B cell (primary cell): Measurements from ENCODE around the gene SLC26A1. TPM values are rescaled to one million over a fixed set of nuclear protein-coding genes. Genes with fewer than 3 reads are reported as not detected.

Source experiments
- ATAC-seq: fragments of 200-7000 bp; cut with Tn5 transposase; one replicate; pipeline ENCODE4 v1.10.0; 2021; ENCODE audit warnings: low read depth, mild to moderate bottlenecking, moderate number of reproducible peaks, moderate library complexity
- CTCF ChIA-PET: fragments of 350-600 bp; sonication (Branson Sonifier 250); formaldehyde crosslinking; loops from one replicate; lab custom pipeline; 2021; ENCODE audit warnings: antibody characterized with exemption, inconsistent platforms; lab: Charles Lee
- POLR2A ChIA-PET: fragments of 350-600 bp; sonication (Branson Sonifier 250); formaldehyde crosslinking; loops from one replicate; lab custom pipeline; 2021; ENCODE audit warnings: antibody characterized with exemption; lab: Charles Lee
- DNase-seq: peaks from one replicate; pipeline ENCODE4 v3.0.0; 2013
- H2AFZ ChIP-seq: 2 replicates; pipeline ENCODE4 v1.6.1; 2012; ENCODE audit warnings: mild to moderate bottlenecking, low read depth, low read length; ENCODE audit not compliant: insufficient read depth, poor library complexity, severe bottlenecking
- H3K27ac ChIP-seq, 2 donors: 1 replicate in 1 of 2; 2 replicates in 1 of 2; pipeline ENCODE4 v1.5.1; 2012 to 2013; ENCODE audit warnings: low read length in 2 of 2, mild to moderate bottlenecking in 2 of 2, moderate library complexity in 1 of 2
- H3K27me3 ChIP-seq, 4 experiments: fragments of 200-600 bp in 1 of 4; sonication (generic) in 1 of 4; replicated peaks in 1 of 4; 1 replicate in 2 of 4; 2 replicates in 2 of 4; pipeline versions ENCODE4 v1.6.1 to v1.7.0; 2013 to 2016; ENCODE audit warnings: low read length in 3 of 4, mild to moderate bottlenecking in 2 of 4, mixed read lengths in 1 of 4, moderate library complexity in 1 of 4; ENCODE audit not compliant: insufficient read depth in 4 of 4, control insufficient read depth in 3 of 4; ENCODE audit errors: control extremely low read depth in 1 of 4
- H3K36me3 ChIP-seq, 2 experiments: replicated peaks in 1 of 2; 1 replicate in 1 of 2; 2 replicates in 1 of 2; pipeline versions ENCODE4 v1.6.1 to v1.7.1; 2013; ENCODE audit warnings: low read length in 1 of 2; ENCODE audit not compliant: insufficient read depth in 2 of 2, control insufficient read depth in 1 of 2; ENCODE audit errors: control extremely low read depth in 1 of 2, extremely low read depth in 1 of 2
- H3K4me1 ChIP-seq, 2 donors: fragments of 200-600 bp in 1 of 2; sonication (generic) in 1 of 2; 1 replicate in 1 of 2; 2 replicates in 1 of 2; pipeline versions ENCODE4 v1.5.1 to v1.6.1; 2013 to 2017; ENCODE audit warnings: low read length in 2 of 2; ENCODE audit not compliant: control insufficient read depth in 2 of 2, insufficient read depth in 2 of 2
- H3K4me2 ChIP-seq: replicated peaks from 2 replicates; pipeline ENCODE3; 2012; ENCODE audit warnings: mild to moderate bottlenecking, low read depth, low read length; ENCODE audit not compliant: poor library complexity, severe bottlenecking
- H3K4me3 ChIP-seq, 5 experiments: fragments of 200-600 bp in 1 of 5; sonication (generic) in 1 of 5; 1 replicate in 3 of 5; 2 replicates in 2 of 5; pipeline versions ENCODE4 v1.5.1 to v1.7.0; 2011 to 2016; ENCODE audit warnings: low read length in 4 of 5, mild to moderate bottlenecking in 4 of 5, low read depth in 2 of 5, control low read depth in 1 of 5, moderate library complexity in 1 of 5; ENCODE audit not compliant: insufficient read depth in 1 of 5; ENCODE audit errors: control extremely low read depth in 1 of 5, extremely low read depth in 1 of 5
- H3K79me2 ChIP-seq: fragments of 200-600 bp; sonication (generic); one replicate; pipeline ENCODE4 v1.6.0; 2016; ENCODE audit warnings: low read length; ENCODE audit not compliant: control insufficient read depth, insufficient read depth
- H3K9ac ChIP-seq: fragments of 200-600 bp; sonication (generic); 2 replicates; pipeline ENCODE4 v1.6.1; 2017; ENCODE audit warnings: mild to moderate bottlenecking, low read length, moderate library complexity
- H3K9me3 ChIP-seq, 3 donors: one replicate each; pipeline versions ENCODE4 v1.6.1 to v1.7.1; 2013; ENCODE audit warnings: low read length in 2 of 3; ENCODE audit not compliant: control insufficient read depth in 2 of 3, insufficient read depth in 1 of 3; ENCODE audit errors: control extremely low read depth in 1 of 3
- H4K20me1 ChIP-seq: 2 replicates; pipeline ENCODE4 v1.6.0; 2012; ENCODE audit warnings: mild to moderate bottlenecking, low read length; ENCODE audit not compliant: insufficient read depth, control insufficient read depth, poor library complexity, severe bottlenecking
- H3K27ac Mint-ChIP-seq: one replicate; pipeline ENCODE4 v1.8.0; 2021; ENCODE audit warnings: mixed read lengths
- H3K27me3 Mint-ChIP-seq: one replicate; pipeline ENCODE4 v1.8.0; 2021; ENCODE audit warnings: mixed read lengths
- H3K4me1 Mint-ChIP-seq: one replicate; pipeline ENCODE4 v1.8.0; 2021; ENCODE audit warnings: mixed read lengths
- H3K4me3 Mint-ChIP-seq: one replicate; pipeline ENCODE4 v1.8.0; 2021; ENCODE audit warnings: mixed read lengths
- H3K9me3 Mint-ChIP-seq: one replicate; pipeline ENCODE4 v1.8.0; 2022; ENCODE audit warnings: mixed read lengths; ENCODE audit not compliant: insufficient read depth
- EZH2 ChIP-seq: IDR thresholded peaks from 2 replicates; pipeline ENCODE4 v1.6.1; 2012; ENCODE audit warnings: borderline replicate concordance, low read depth, mild to moderate bottlenecking, moderate library complexity, low read length; ENCODE audit not compliant: insufficient read depth, poor library complexity, severe bottlenecking
- WGBS: methylation state at CpG from one replicate; pipeline ENCODE4 v1.1.5; 2013; ENCODE audit warnings: missing lambda C conversion rate; ENCODE audit not compliant: insufficient coverage; 5-methylcytosine and 5-hydroxymethylcytosine counted together
- intact Hi-C: fragments of 100-400 bp; cut with micrococcal nuclease; formaldehyde crosslinking; loops from one replicate; pipeline ENCODE4 v1.10.0; 2022
- polyA plus RNA-seq: library from polyadenylated mRNA; depleted of rRNA; stranded (reverse); fragments of >200 nt; gene quantifications from 2 replicates; pipeline ENCODE4 v1.2.3, GENCODE V29; 2012
- total RNA-seq, 2 donors: library from RNA; stranded (reverse); fragments of 120-200 nt in 1 of 2; gene quantifications; 1 replicate in 1 of 2; 2 replicates in 1 of 2; pipeline versions ENCODE4 v1.2.3 to v1.2.4, GENCODE V29; 2013 to 2022
- TF ChIP-seq, protein P1 (sequence below): fragments of 200-600 bp; IDR thresholded peaks from one replicate; pipeline ENCODE4 v1.8.0; 2022; ENCODE audit warnings: antibody characterized with exemption, mild to moderate bottlenecking

The SLC26A1 gene
- total and polyA plus RNA-seq, 2 donors (not counting 1 experiment from before 2014, with no cell fraction given), result 0.03 to 1.1 TPM

DNA sequence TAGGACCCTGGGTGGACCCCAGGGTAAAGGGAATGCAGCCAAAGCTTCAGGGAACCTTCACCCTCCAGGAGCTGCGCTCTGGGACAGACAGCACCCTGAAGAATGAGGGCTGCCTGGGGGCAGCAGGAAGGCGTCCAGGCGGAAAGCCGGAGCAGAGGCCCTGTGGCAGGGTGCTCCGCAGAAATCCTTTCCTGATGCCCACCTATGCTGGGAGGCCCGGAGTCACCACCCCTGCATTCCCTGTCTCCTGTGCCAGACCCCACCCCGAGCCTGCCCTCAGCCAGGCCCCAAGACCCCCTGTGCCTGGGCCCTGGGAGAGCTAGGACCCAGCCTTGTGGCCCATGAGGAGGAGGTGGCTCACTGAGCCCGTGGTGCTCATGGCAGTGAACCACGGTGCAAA, 18.5 kb downstream of the SLC26A1 start:
- peaks cover 18% of the 10 kb centered on the region for H3K79me2 ChIP-seq
- WGBS, result 94% methylated on average over 9 of the region's 9 CpGs
- no peak overlapping the region for H3K9ac ChIP-seq
- no peak for TF ChIP-seq EZH2
- TF ChIP-seq, protein P1, sequence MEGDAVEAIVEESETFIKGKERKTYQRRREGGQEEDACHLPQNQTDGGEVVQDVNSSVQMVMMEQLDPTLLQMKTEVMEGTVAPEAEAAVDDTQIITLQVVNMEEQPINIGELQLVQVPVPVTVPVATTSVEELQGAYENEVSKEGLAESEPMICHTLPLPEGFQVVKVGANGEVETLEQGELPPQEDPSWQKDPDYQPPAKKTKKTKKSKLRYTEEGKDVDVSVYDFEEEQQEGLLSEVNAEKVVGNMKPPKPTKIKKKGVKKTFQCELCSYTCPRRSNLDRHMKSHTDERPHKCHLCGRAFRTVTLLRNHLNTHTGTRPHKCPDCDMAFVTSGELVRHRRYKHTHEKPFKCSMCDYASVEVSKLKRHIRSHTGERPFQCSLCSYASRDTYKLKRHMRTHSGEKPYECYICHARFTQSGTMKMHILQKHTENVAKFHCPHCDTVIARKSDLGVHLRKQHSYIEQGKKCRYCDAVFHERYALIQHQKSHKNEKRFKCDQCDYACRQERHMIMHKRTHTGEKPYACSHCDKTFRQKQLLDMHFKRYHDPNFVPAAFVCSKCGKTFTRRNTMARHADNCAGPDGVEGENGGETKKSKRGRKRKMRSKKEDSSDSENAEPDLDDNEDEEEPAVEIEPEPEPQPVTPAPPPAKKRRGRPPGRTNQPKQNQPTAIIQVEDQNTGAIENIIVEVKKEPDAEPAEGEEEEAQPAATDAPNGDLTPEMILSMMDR, result no peak
- H3K27ac Mint-ChIP-seq, result no peak overlapping the region
- CTCF ChIA-PET, result no interaction called here
- ATAC-seq (no peak), DNase-seq (peak; percentile 36)
- no peaks in the 10 kb centered on the region for H3K27me3 ChIP-seq
- H4K20me1 ChIP-seq, result peaks cover 40% of the 10 kb centered on the region
- intact Hi-C loops, result no loop called here
- H3K4me1 ChIP-seq, result peaks cover 10 to 16% of the 10 kb centered on the region in 2 donors
- H3K27ac ChIP-seq, result no peak overlapping the region
- H2AFZ ChIP-seq, result no peak overlapping the region
- H3K9me3 Mint-ChIP-seq, result no peaks in the 10 kb centered on the region
- POLR2A ChIA-PET, result interaction anchor here (0.6 kb wide), 1 partner anchor 23 kb away, joined by 3 read pairs; no protein-coding TSS in a partner anchor
- H3K4me3 Mint-ChIP-seq, result peak overlapping the region; percentile 23
- no peaks in the 10 kb centered on the region for H3K36me3 ChIP-seq
- H3K4me2 ChIP-seq, result no peak overlapping the region
- H3K4me3 ChIP-seq, result no peak overlapping the region
- no peaks in the 10 kb centered on the region for H3K27me3 Mint-ChIP-seq
- peaks cover 0 to 15% (median 0%) of the 10 kb centered on the region in 3 donors for H3K9me3 ChIP-seq
- H3K4me1 Mint-ChIP-seq, result peaks cover 9% of the 10 kb centered on the region
